Fibroblast of mammary gland (primary cell): ENCODE data around the gene CAMK2G.
"Not testable (repeated sequence)": the region's sequence is repeated elsewhere in the genome, so short reads cannot be mapped to it uniquely, and the experiment has no call there.

Experiments
- DNase-seq: peaks from one replicate; pipeline ENCODE4 v3.0.0-alpha.2; 2010; ENCODE audit warnings: low read depth
- H3K4me3 ChIP-seq: 2 replicates; pipeline ENCODE4 v1.5.1; 2011; ENCODE audit warnings: low read depth, mild to moderate bottlenecking, low read length, moderate library complexity; ENCODE audit not compliant: control insufficient read depth
- CTCF ChIP-seq: conservative IDR thresholded peaks from 2 replicates; pipeline ENCODE4 v1.5.1; 2011; ENCODE audit warnings: low read depth, low read length, inconsistent platforms; ENCODE audit not compliant: control insufficient read depth, insufficient read depth

Gene CAMK2G

GRCh38 chr10:73901261-73901660, 26.9 kb upstream of the CAMK2G start:
- no peak for TF ChIP-seq CTCF
- no peak for DNase-seq
- no peak overlapping the region for H3K4me3 ChIP-seq

- DNase-seq: no peak
- no peak overlapping the region for H3K4me3 ChIP-seq
- no peak for TF ChIP-seq CTCF
These were observed 25.7 kb upstream of the CAMK2G start for GRCh38 chr10:73900064-73900463.

GRCh38 chr10:73899423-73899822, 25.1 kb upstream of the CAMK2G start:
- peak; percentile 92 for DNase-seq

GRCh38 chr10:73898730-73899410, 24.5 kb upstream of the CAMK2G start:
- TF ChIP-seq CTCF: no peak
- peak; percentile 76 for DNase-seq
- H3K4me3 ChIP-seq: no peak overlapping the region

More at GRCh38 chr10:73899423-73899822, 25.1 kb upstream of the CAMK2G start:
- no peak overlapping the region for H3K4me3 ChIP-seq
- TF ChIP-seq CTCF: no peak

- TF ChIP-seq CTCF: no peak
- no peak for DNase-seq
- no peak overlapping the region for H3K4me3 ChIP-seq
These were observed 23.3 kb upstream of the CAMK2G start for GRCh38 chr10:73897693-73898092.

- H3K4me3 ChIP-seq, DNase-seq: not testable (repeated sequence)
These were observed 21.0 kb upstream of the CAMK2G start for GRCh38 chr10:73895381-73895780.

- no peak overlapping the region for H3K4me3 ChIP-seq
- no peak for TF ChIP-seq CTCF
- DNase-seq: peak; percentile 87
These were observed 20.1 kb upstream of the CAMK2G start for GRCh38 chr10:73894245-73894971.
